GM12865 (cell line): ENCODE measurements around the gene TPGS2.
"Not testable (repeated sequence)": the region's sequence is repeated elsewhere in the genome, so short reads cannot be mapped to it uniquely, and the experiment has no call there.

Source experiments
- DNase-seq: peaks from one replicate; pipeline ENCODE4 v3.0.0; 2010; ENCODE audit warnings: low read depth
- H3K4me3 ChIP-seq: 2 replicates; pipeline ENCODE4 v1.5.1; 2011; ENCODE audit warnings: mild to moderate bottlenecking, low read depth, low read length, control low read depth
- CTCF ChIP-seq: IDR thresholded peaks from 2 replicates; pipeline ENCODE4 v1.5.1; 2011; ENCODE audit warnings: low read length, control low read depth, low read depth, inconsistent platforms; ENCODE audit not compliant: insufficient read depth; ENCODE audit errors: missing control alignments

Gene TPGS2

GRCh38 chr18:36826556-36826955, 2.2 kb downstream of the TPGS2 start:
- no peak for TF ChIP-seq CTCF
- DNase-seq, result no peak

GRCh38 chr18:36825526-36825925, 3.3 kb downstream of the TPGS2 start:
- H3K4me3 ChIP-seq, result no peak overlapping the region
- no peak for TF ChIP-seq CTCF
- DNase-seq, result no peak

More at GRCh38 chr18:36826556-36826955, 2.2 kb downstream of the TPGS2 start:
- H3K4me3 ChIP-seq, result no peak overlapping the region

- no peak for DNase-seq
- TF ChIP-seq CTCF, result no peak
- H3K4me3 ChIP-seq, result no peak overlapping the region
These were observed 7.1 kb downstream of the TPGS2 start for GRCh38 chr18:36821681-36822080.

GRCh38 chr18:36819621-36820020, 9.2 kb downstream of the TPGS2 start:
- no peak for DNase-seq
- no peak for TF ChIP-seq CTCF
- no peak overlapping the region for H3K4me3 ChIP-seq

- no peak for TF ChIP-seq CTCF
- H3K4me3 ChIP-seq, result no peak overlapping the region
- DNase-seq, result no peak
These were observed 10.2 kb downstream of the TPGS2 start for GRCh38 chr18:36818652-36819051.

GRCh38 chr18:36817039-36817438, 11.8 kb downstream of the TPGS2 start:
- no peak for TF ChIP-seq CTCF

GRCh38 chr18:36816096-36816495, 12.7 kb downstream of the TPGS2 start:
- DNase-seq, H3K4me3 ChIP-seq: not testable (repeated sequence)

More at GRCh38 chr18:36817039-36817438, 11.8 kb downstream of the TPGS2 start:
- no peak for DNase-seq
- no peak overlapping the region for H3K4me3 ChIP-seq
